Activated gamma-delta T cell treated with Interleukin-2 at 50 U/mL for 16 hours (primary cell): ENCODE data around the gene TMEM132A.

ENCODE experiments used
- DNase-seq: peaks from one replicate; pipeline ENCODE4 v3.0.0-alpha.2; 2020

TMEM132A gene

GRCh38 chr11:60922906-60923305 is 1.4 kb upstream of the TMEM132A start:
- no peak for DNase-seq

- no peak for DNase-seq
Observed at GRCh38 chr11:60923326-60923725, 934 bp upstream of the TMEM132A start.

DNA sequence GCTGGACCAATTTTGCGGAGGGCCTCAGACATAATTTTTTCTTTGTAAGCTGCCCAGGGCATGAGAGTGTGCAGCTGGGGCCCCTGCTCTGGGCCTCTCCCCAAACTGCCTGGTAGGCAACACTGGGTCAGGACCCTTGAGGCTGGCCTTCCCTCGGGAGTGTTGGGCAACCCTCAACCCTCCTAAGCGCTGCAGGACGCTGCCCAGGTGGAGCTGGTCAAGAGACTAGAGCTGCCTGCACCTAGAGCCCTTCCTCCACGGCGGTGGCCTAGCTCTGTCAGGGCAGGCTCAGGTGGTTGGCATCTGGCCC is 505 bp upstream of the TMEM132A start:
- DNase-seq: no peak

DNA sequence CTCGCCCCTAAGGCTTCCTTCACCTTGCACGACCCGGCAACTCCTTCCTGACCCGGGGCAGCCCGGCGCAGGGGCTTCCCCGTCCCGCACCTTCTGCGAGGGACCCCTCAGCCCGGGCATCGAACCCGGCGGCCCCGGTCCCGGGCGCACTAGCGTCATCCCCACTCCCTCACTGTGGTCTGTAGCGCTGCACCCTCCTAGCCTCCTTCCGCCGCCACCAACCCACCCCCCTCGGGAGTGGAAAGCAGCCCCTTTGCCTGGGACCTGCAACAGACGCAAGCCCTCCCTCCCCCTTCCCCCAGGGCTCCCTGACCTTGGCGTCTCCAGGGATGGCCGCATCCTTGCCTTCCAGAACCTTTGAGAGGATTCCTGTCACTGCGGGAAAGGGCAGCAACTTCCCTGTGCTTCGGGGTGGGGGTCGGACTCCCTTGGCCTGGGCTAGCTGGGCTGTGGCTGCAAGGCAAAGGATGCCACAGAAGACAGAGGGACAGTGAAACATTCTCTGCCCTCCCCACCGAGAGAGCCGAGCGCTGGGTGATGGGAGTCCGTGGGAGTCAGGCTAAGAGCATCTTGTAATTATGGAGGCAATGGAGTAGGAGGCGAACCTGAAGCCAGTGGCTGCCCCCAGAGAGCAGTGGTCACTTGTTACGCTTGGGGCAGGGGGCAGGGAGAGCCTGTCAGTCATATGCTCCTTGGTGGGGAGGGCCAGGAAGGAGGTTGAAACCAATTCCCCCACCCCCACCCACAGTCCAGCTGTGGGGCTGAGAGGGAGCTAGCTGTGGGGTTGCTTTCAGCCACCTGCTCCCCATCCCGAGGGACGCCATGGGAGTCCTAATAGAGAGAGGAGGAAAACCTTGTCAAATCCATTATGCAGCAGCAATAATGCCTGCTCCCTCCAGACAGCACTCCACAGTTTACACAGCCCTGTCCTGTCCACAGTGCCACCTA is 920 bp downstream of the TMEM132A start:
- no peak for DNase-seq

DNA sequence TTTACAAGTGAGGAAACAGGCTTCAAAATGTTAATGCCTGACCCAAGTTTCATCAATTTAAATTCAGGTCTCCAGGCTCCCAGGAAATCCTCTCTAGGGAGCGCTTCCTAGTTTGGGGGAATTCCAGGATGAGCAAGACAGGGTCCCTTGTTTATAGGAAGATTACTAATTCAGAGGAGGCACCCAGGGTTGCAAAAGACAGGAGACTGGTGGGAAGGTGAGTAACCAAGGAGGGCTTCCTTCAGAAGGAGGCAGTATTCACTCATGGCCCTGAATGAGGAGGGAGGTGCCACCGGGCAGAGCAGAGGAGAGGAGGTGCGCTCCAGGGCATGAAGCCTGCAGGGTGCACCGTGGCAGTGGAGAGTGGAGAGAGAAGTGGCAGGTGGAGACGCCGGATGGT is 1.6 kb downstream of the TMEM132A start:
- DNase-seq: no peak

- DNase-seq: no peak
Observed at GRCh38 chr11:60926500-60926899, 2.2 kb downstream of the TMEM132A start.

DNA sequence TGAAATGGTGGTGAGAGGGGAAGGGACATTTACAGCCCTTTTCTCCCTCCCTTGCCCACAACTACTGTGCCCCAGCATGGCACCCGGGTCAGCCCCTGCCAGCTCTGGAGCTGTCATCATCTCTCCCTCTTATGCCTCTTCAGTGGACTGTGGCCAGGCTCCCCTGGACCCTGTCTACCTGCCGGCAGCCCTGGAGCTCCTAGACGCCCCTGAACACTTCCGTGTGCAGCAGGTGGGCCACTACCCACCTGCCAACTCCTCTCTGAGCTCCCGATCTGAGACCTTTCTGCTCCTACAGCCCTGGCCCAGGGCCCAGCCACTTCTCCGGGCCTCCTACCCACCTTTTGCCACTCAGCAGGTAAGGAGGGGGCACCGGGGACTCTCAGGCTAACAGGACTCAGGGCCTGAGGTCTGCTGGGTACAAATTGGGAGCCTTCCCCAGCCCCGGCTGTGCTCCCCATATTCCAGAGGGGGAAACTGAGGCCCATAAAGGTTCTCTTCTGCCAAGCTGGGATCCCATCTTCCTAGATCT is 2.9 kb downstream of the TMEM132A start:
- DNase-seq: no peak

- no peak for DNase-seq
Observed at GRCh38 chr11:60927600-60927999, 3.3 kb downstream of the TMEM132A start.

DNA sequence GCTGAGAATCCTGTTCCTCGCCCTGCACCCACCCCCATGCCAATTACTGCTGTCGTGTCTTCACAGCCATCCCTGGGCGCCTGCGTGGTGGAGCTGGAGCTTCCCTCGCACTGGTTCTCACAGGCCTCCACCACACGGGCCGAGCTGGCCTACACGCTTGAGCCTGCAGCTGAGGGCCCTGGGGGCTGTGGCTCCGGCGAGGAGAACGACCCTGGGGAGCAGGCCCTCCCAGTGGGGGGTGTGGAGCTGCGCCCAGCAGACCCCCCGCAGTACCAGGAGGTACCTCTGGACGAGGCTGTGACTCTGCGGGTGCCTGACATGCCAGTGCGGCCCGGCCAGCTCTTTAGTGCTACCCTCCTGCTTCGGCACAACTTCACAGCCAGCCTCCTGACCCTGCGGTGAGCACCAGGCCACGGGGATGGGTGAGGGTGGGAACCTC is 4.3 kb downstream of the TMEM132A start:
- no peak for DNase-seq

DNA sequence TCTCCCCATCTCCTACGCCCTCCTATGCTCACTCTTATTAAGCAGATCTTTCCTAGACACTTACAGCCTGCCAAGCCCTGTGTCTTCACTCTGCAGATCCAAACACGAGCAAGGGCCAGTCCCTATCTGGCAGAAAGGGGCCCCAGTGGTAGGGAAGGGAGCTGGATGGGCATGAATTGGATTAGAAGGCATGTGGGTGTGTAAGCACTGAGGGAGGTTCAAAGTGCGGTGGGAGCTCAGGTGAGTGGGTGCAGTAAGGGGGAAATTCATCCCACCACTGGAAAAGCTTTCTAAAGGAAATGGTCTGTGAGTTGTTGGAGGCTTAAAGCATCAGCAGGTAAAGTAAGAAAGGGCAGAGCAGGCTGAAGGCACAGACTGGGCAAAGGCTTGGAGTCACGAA is 5.5 kb downstream of the TMEM132A start:
- DNase-seq: no peak

GRCh38 chr11:60930394-60930793 is 6.1 kb downstream of the TMEM132A start:
- DNase-seq: no peak

DNA sequence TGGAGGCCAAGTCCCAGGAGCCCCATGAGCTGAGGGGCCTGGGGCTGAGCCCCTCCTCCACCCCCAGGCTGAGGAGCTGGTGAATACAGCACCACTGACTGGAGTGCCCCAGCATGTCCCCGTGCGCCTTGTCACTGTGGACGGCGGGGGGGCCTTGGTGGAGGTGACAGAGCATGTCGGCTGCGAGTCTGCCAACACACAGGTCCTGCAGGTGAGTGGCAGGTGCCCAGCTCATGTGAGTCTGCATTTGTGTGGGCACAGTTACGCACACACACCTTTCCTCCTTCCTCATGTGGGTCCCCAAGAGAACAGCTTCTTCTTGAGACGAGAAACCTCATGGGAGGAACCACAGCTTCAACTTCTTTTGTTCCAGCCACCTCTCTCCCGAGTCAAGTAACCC is 7.7 kb downstream of the TMEM132A start:
- no peak for DNase-seq

GRCh38 chr11:60932605-60933356 is 8.5 kb downstream of the TMEM132A start:
- DNase-seq: no peak

DNA sequence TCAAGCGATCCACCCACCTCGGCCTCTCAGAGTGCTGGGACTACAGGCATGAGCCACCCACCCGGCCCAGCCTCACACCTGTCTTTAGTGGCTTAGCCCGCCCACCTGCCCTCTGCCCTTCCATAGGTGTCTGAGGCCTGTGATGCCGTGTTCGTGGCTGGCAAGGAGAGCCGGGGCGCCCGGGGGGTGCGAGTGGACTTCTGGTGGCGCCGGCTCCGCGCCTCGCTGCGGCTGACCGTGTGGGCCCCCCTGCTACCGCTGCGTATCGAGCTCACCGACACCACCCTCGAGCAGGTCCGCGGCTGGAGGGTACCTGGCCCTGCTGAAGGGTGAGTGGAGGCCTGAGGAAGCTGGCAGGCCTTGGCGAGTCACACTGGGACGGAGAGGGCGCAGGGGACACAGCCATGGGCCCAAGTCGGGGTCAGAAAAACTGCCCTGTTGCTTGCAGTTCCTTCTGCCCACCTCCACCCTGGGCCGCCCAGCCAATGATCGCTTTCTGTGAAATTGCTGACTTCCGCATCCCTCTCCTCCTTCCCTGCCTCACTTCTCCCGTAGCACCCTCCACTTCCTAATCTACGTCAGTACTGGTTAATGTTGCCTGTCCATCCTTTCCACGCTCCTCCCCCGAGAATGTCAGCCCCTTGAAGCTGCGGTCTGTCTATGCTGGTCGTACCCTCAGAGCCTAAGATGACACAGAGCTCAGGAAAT is 9.3 kb downstream of the TMEM132A start:
- DNase-seq: no peak

DNA sequence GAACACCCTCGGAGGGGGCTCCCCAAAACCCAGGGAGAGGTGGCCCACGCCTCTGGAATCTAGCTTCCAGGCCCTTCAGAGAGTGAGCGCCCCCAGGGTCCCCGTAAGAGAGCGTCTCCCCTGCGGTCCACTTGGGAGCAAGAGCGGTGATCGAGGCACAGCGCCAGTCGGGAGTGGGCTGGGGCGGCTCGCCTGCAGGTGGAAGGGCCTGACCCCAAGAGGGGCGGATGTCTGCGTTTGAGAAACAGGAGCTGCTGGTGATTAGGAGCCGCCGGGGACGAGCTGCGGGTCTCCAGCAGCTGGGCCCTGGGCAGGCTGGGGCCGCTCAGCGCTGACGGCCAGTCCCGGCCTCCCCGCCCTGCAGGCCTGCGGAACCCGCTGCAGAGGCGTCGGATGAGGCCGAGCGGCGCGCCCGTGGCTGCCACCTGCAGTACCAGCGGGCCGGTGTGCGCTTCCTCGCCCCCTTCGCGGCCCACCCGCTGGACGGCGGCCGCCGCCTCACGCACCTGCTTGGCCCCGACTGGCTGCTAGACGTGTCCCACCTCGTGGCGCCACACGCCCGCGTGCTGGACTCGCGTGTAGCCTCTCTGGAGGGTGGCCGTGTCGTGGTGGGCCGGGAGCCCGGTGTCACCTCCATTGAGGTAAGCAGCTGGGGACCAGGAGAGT is 10.0 kb downstream of the TMEM132A start:
- no peak for DNase-seq

DNA sequence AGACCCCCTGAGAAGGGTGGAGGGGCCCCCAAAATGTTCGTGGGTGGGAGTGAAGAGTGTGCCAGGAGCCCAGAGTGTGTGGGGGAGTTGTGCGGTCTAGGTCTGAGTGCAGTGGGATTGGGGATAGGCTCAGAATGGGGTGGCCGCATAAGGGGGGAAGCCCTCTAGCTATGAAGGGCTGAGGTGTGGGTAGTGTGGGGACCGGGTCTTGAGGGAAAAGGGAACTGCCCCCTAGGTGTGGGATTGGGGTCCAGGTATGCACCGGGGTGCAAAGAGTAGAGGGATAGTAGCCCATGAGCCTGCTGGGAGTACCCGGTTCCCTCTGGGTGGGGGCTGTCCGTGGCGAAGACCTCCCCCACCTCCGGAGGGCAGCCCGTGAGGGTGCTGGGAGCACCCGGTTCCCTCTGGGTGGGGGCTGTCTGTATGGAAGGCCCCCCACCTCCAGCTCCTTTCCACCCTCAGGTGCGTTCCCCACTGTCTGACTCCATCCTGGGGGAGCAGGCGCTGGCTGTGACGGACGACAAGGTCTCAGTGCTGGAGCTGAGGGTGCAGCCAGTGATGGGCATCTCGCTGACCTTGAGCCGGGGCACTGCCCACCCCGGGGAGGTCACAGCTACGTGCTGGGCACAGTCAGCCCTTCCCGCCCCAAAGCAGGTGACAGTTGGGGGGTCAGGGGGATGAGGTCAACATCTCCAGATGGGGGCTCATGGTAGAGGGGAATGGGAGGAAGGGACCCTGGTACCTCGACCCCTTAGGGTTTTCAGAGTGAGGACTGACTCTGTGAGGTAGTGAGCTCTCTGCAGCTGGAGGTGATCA is 10.7 kb downstream of the TMEM132A start:
- DNase-seq: no peak

- no peak for DNase-seq
Observed at GRCh38 chr11:60935676-60936442, 11.6 kb downstream of the TMEM132A start.

DNA sequence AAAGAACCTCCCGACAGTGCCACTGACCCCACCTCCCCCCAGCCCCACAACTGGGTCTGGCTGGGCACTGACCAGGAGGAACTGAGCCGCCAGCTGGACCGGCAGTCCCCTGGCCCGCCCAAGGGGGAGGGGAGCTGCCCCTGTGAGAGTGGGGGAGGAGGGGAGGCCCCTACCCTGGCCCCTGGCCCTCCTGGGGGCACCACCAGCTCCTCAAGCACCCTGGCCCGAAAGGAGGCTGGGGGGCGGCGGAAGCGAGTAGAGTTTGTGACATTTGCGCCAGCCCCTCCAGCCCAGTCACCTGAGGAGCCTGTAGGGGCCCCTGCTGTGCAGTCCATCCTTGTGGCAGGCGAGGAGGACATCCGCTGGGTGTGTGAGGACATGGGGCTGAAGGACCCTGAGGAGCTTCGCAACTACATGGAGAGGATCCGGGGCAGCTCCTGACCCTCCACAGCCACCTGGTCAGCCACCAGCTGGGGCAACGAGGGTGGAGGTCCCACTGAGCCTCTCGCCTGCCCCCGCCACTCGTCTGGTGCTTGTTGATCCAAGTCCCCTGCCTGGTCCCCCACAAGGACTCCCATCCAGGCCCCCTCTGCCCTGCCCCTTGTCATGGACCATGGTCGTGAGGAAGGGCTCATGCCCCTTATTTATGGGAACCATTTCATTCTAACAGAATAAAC is 12.3 kb downstream of the TMEM132A start:
- no peak for DNase-seq

GRCh38 chr11:60937144-60937527 is 12.9 kb downstream of the TMEM132A start:
- no peak for DNase-seq

DNA sequence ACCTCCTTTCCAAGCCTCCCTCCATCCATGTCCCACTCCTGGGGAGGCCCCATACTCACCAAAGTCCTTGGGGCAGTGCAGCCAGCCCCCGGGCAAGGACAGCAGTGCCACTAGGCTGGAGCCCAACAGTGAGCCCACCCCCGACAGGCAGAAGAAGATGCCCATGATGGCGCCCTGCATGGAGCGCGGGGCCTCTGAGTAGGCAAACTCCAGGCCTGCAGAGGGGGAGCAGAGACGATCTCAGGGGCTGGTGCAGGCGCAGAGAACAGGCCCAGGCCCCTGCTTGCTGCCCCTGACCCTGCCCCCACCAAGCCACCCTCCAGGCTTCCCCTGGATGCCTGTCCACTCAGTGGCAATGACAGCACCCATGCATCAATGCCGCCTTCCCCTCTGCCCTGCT is 13.6 kb downstream of the TMEM132A start:
- no peak for DNase-seq

- DNase-seq: no peak
Observed at GRCh38 chr11:60938500-60938899, 14.2 kb downstream of the TMEM132A start.
